Heart left ventricle (tissue), 16 donors: ENCODE measurements around the gene PCK2. TPM values are rescaled to one million over a fixed set of nuclear protein-coding genes. Genes with fewer than 3 reads are reported as not detected.
A peak's percentile ranks its signal among the peaks of the same experiment; 100 is the strongest.

ENCODE experiments used
- ATAC-seq, 4 donors: fragments of 200-7000 bp; cut with Tn5 transposase; one replicate each; pipeline ENCODE4 v1.9.1; 2020 to 2022; ENCODE audit warnings: moderate library complexity in 4 of 4, mild to moderate bottlenecking in 3 of 4, moderate number of reproducible peaks in 1 of 4
- DNase-seq, 5 donors: peaks; one replicate each; pipeline ENCODE4 v3.0.0-alpha.2; 2020
- H3K27ac ChIP-seq, 12 donors: fragments of 200-600 bp; sonication (generic) in 4 of 12; one replicate each; pipeline versions ENCODE4 v1.5.0 to v1.8.0; 2016 to 2022; ENCODE audit warnings: mild to moderate bottlenecking in 2 of 12
- H3K27me3 ChIP-seq, 9 donors: fragments of 200-600 bp; sonication (generic) in 2 of 9; one replicate each; pipeline versions ENCODE4 v1.5.1 to v1.8.0; 2016 to 2022; ENCODE audit warnings: mild to moderate bottlenecking in 3 of 9
- H3K36me3 ChIP-seq, 9 donors: fragments of 200-600 bp; sonication (generic) in 2 of 9; one replicate each; pipeline versions ENCODE4 v1.5.0 to v1.8.0; 2018 to 2022; ENCODE audit warnings: mild to moderate bottlenecking in 2 of 9
- H3K4me1 ChIP-seq, 12 donors: fragments of 200-600 bp; sonication (generic) in 4 of 12; one replicate each; pipeline versions ENCODE4 v1.5.0 to v1.8.0; 2016 to 2022; ENCODE audit warnings: mild to moderate bottlenecking in 3 of 12
- H3K4me3 ChIP-seq, 12 donors: fragments of 200-600 bp; sonication (generic) in 4 of 12; one replicate each; pipeline versions ENCODE4 v1.5.0 to v1.8.0; 2017 to 2022; ENCODE audit warnings: mild to moderate bottlenecking in 9 of 12, moderate library complexity in 4 of 12
- H3K9me3 ChIP-seq, 12 donors: fragments of 200-600 bp; sonication (generic) in 4 of 12; one replicate each; pipeline versions ENCODE4 v1.5.0 to v1.8.0; 2016 to 2022; ENCODE audit warnings: mild to moderate bottlenecking in 1 of 12
- CTCF ChIP-seq, 12 donors: fragments of 200-600 bp; sonication (generic) in 4 of 12; IDR thresholded peaks; one replicate each; pipeline versions ENCODE4 v1.5.0 to v1.8.0; 2018 to 2022; ENCODE audit warnings: antibody characterized with exemption in 12 of 12, mild to moderate bottlenecking in 5 of 12
- POLR2A ChIP-seq, 2 donors: fragments of 450-650 bp; IDR thresholded peaks; one replicate each; pipeline ENCODE4 v1.6.1; 2017; ENCODE audit warnings: antibody characterized with exemption in 2 of 2, mild to moderate bottlenecking in 2 of 2, moderate library complexity in 2 of 2
- WGBS, 4 donors: extraction: QIAGEN DNeasy Blood & Tissue Kit in 2 of 4; methylation state at CpG; one replicate each; pipeline versions ENCODE4 v1.1.5 to v1.1.7; 2013 to 2018; 5-methylcytosine and 5-hydroxymethylcytosine counted together
- intact Hi-C, 10 donors: fragments of 100-400 bp; cut with DNase I; formaldehyde crosslinking; loops; one replicate each; pipeline versions ENCODE4 v1.11.1 to v1.14.2; 2022
- polyA plus RNA-seq, 2 donors: library from polyadenylated mRNA; stranded (reverse); fragments of 200-250 nt; gene quantifications; one replicate each; pipeline ENCODE4 v1.2.3, GENCODE V29; 2013
- total RNA-seq, 9 donors: library from RNA; depleted of rRNA in 2 of 9; stranded (reverse); fragments of >200 nt in 2 of 9; fragmentation: NEBNext Ultra II Directional in 3 of 9; extraction: Animal tissue kit (Norgen Biotek cat#: 25700) in 3 of 9; gene quantifications; one replicate each; pipeline versions ENCODE4 v1.1.0 to v1.2.4, GENCODE V29; 2016 to 2023
- donor health status: ischemic (EF 13 %, LVEDD 7.1; RV severe dilation, severe dysfunction).
- donor health status: healthy with polysubstance abuse.
- donor health status: DM: no; HTN: yes; CAD: no.
- donor health status: DM: no; HTN: no; CAD: no.
- donor health status: ischemic (EF 25% LVEDD 6.9; RV normal size, moderate dysfunction).
- donor health status: ischemic (EF 25% LVEDD 5.7; RV mildly dilated, moderate dysfunction).
- donor health status: healthy.
- donor health status: DM: yes; HTN: yes; CAD: no.
- donor health status: ischemic (EF 35%, LVEDD 5.7; RV mildly dilated, moderate dysfunction).
- donor health status: nonischemic (EF 11% LVEDD 7.7; RV severe dilation, severe dysfunction).
- donor health status: DM: yes; HTN: yes; CAD: no.
- donor health status: PGD.
- donor health status: ischemic (EF 29% LVEDD 5.4; RV normal size, mild dysfunction).
- donor health status: nonischemic (EF 23%, LVEDD 6.1; RV moderate dilation, normal function).

The PCK2 gene
- total and polyA plus RNA-seq, 11 donors, result 1.5 to 14.6 (median 3.9) TPM

- intact Hi-C loops, result loop anchor here in 9 of 10 donors (2.0 to 5.0 kb wide), 5 partner anchors 34 to 240 kb away; partner anchors contain the start of genes PCK2 (in 5 of the 9), DHRS1 (in 1 of the 9), IRF9 (in 1 of the 9) and NOP9 (in 1 of the 9)
- no peak for TF ChIP-seq CTCF (IDR thresholded peaks at IDR 0.05)
- TF ChIP-seq POLR2A (IDR thresholded peaks at IDR 0.05), result no peak
- WGBS, 4 donors, result 78 to 100% (median 91%) methylated on average over 2 of the region's 2 CpGs
These were observed 36.8 kb upstream of the PCK2 start for GRCh38 chr14:24057271-24057670.

GRCh38 chr14:24057867-24058259 lies 36.2 kb upstream of the PCK2 start:
- DNase-seq, result peak in 1 of 5 donors; percentile 15
- Histone ChIP-seq H3K27ac (no peak overlapping the region), H3K36me3 (no peaks in the 10 kb centered on the region), H3K27me3 (peaks cover 0 to 6% (median 0%) of the 10 kb centered on the region in 9 donors), H3K4me3 (no peak overlapping the region), H3K4me1 (peaks cover 0 to 2% (median 0%) of the 10 kb centered on the region in 12 donors), H3K9me3 (no peaks in the 10 kb centered on the region)
- intact Hi-C loops, result loop anchor here (1.0 to 5.0 kb wide), 8 partner anchors 32 to 239 kb away; partner anchors contain the start of genes PCK2 (in 5 of the 10), IRF9 (in 2 of the 10), DHRS1 (in 1 of the 10) and NOP9 (in 1 of the 10)
- no peak for ATAC-seq
- TF ChIP-seq POLR2A (IDR thresholded peaks at IDR 0.05) (no peak), CTCF (IDR thresholded peaks at IDR 0.05) (no peak)
- 51 to 72% (median 64%) methylated on average over 8 to 14 of the region's 14 CpGs for WGBS, 4 donors

More at GRCh38 chr14:24057271-24057670, 36.8 kb upstream of the PCK2 start:
- peaks cover 0 to 6% (median 0%) of the 10 kb centered on the region in 9 donors for H3K27me3 ChIP-seq
- H3K4me3 ChIP-seq, result no peak overlapping the region
- H3K36me3 ChIP-seq, result no peaks in the 10 kb centered on the region
- H3K4me1 ChIP-seq, result peaks cover 0 to 7% (median 5%) of the 10 kb centered on the region in 12 donors
- peak in 1 of 5 donors; percentile 12 for DNase-seq
- H3K27ac ChIP-seq, result no peak overlapping the region
- no peaks in the 10 kb centered on the region for H3K9me3 ChIP-seq
- no peak for ATAC-seq

GRCh38 chr14:24058260-24058950 lies 35.7 kb upstream of the PCK2 start:
- TF ChIP-seq POLR2A (IDR thresholded peaks at IDR 0.05), result no peak
- peak; percentile 29 to 94 (median 75) for TF ChIP-seq CTCF (IDR thresholded peaks at IDR 0.05)
- peaks cover 0 to 6% (median 0%) of the 10 kb centered on the region in 9 donors for H3K27me3 ChIP-seq
- WGBS, 4 donors, result 44 to 60% (median 54%) methylated on average over 7 of the region's 7 CpGs
- DNase-seq (peak in 3 of 5 donors; percentile 31 to 81 (median 65)), ATAC-seq (peak; percentile 71 to 91 (median 78))
- H3K36me3 ChIP-seq, result no peaks in the 10 kb centered on the region
- H3K4me3 ChIP-seq, result no peak overlapping the region
- H3K9me3 ChIP-seq, result no peaks in the 10 kb centered on the region
- H3K4me1 ChIP-seq, result peaks cover 0 to 2% (median 0%) of the 10 kb centered on the region in 12 donors
- intact Hi-C loops, result loop anchor here (1.0 to 5.0 kb wide), 8 partner anchors 32 to 239 kb away; partner anchors contain the start of genes PCK2 (in 5 of the 10), IRF9 (in 2 of the 10), DHRS1 (in 1 of the 10) and NOP9 (in 1 of the 10)
- no peak overlapping the region for H3K27ac ChIP-seq

- DNase-seq (peak in 1 of 5 donors; percentile 15), ATAC-seq (no peak)
- no peaks in the 10 kb centered on the region for H3K36me3 ChIP-seq
- 86 to 91% (median 88%) methylated on average over 9 to 10 of the region's 10 CpGs for WGBS, 4 donors
- peaks cover 0 to 6% (median 0%) of the 10 kb centered on the region in 9 donors for H3K27me3 ChIP-seq
- no peak overlapping the region for H3K4me3 ChIP-seq
- intact Hi-C loops, result loop anchor here (1.0 to 5.0 kb wide), 8 partner anchors 31 to 238 kb away; partner anchors contain the start of genes PCK2 (in 5 of the 10), IRF9 (in 2 of the 10), DHRS1 (in 1 of the 10) and NOP9 (in 1 of the 10)
- no peak overlapping the region for H3K27ac ChIP-seq
- TF ChIP-seq CTCF (IDR thresholded peaks at IDR 0.05) (no peak), POLR2A (IDR thresholded peaks at IDR 0.05) (no peak)
- H3K9me3 ChIP-seq, result no peaks in the 10 kb centered on the region
- peaks cover 0 to 2% (median 0%) of the 10 kb centered on the region in 12 donors for H3K4me1 ChIP-seq
These were observed 35.1 kb upstream of the PCK2 start for GRCh38 chr14:24058951-24059475.
